HEK293 (cell line): ENCODE results near the gene DDB1.

ENCODE experiments used
- CTCF ChIA-PET: fragments of 350-600 bp; formaldehyde crosslinking; extraction: SDS; loops from one replicate; lab custom pipeline; 2021; ENCODE audit warnings: antibody characterized with exemption; lab: Yijun Ruan, JAX
- POLR2A ChIA-PET: fragments of 300-600 bp; formaldehyde crosslinking; extraction: SDS; loops from one replicate; lab custom pipeline; 2020; ENCODE audit warnings: antibody characterized with exemption, inconsistent platforms; lab: Yijun Ruan, JAX
- H3K27ac ChIP-seq: fragments of 200-500 bp; sonication (Bioruptor generic); 2 replicates; pipeline ENCODE4 v1.5.1; 2014; ENCODE audit warnings: low read depth, low read length, control low read depth, inconsistent platforms; ENCODE audit errors: extremely low read depth
- H3K36me3 ChIP-seq, 2 experiments: fragments of 200-500 bp in 1 of 2; sonication (Bioruptor generic) in 1 of 2; 1 replicate in 1 of 2; 2 replicates in 1 of 2; pipeline ENCODE4 v1.5.1; 2014 to 2017; ENCODE audit warnings: inconsistent platforms in 2 of 2, low read length in 2 of 2; ENCODE audit not compliant: control insufficient read depth in 2 of 2, insufficient read depth in 1 of 2
- H3K4me1 ChIP-seq: fragments of 200-500 bp; sonication (Bioruptor generic); 2 replicates; pipeline ENCODE4 v1.5.1; 2014; ENCODE audit warnings: mild to moderate bottlenecking, low read length, inconsistent platforms; ENCODE audit not compliant: control insufficient read depth, insufficient read depth
- H3K4me3 ChIP-seq: 2 replicates; pipeline ENCODE4 v1.5.1; 2011; ENCODE audit warnings: low read depth, mild to moderate bottlenecking, control low read depth, low read length, moderate library complexity
- H3K9me3 ChIP-seq: fragments of 200-500 bp; sonication (Bioruptor generic); 2 replicates; pipeline ENCODE4 v1.5.1; 2014; ENCODE audit warnings: low read depth, low read length, inconsistent platforms; ENCODE audit not compliant: control insufficient read depth, insufficient read depth
- EGR2 ChIP-seq: fragments of 450-650 bp; formaldehyde crosslinking; IDR thresholded peaks from 2 replicates; pipeline ENCODE4 v1.5.1; 2016; ENCODE audit warnings: low read depth, missing biosample characterization, missing genetic modification characterization
- GLIS2 ChIP-seq: fragments of 450-650 bp; formaldehyde crosslinking; IDR thresholded peaks from 2 replicates; pipeline ENCODE4 v1.5.1; 2016; ENCODE audit warnings: missing biosample characterization, missing genetic modification characterization
- HOXD13 ChIP-seq: sonication (generic); formaldehyde crosslinking; IDR thresholded peaks from 2 replicates; pipeline ENCODE4 v1.8.0; 2022; ENCODE audit warnings: missing genetic modification reagents, borderline replicate concordance
- MZF1 ChIP-seq: fragments of 450-650 bp; formaldehyde crosslinking; IDR thresholded peaks from 2 replicates; pipeline ENCODE4 v1.5.1; 2017; ENCODE audit warnings: missing biosample characterization, missing genetic modification characterization, borderline replicate concordance
- OVOL3 ChIP-seq: fragments of 450-650 bp; formaldehyde crosslinking; IDR thresholded peaks from 2 replicates; pipeline ENCODE4 v1.5.1; 2016; ENCODE audit warnings: missing biosample characterization, missing genetic modification characterization
- RBAK ChIP-seq: fragments of 450-650 bp; formaldehyde crosslinking; IDR thresholded peaks from 2 replicates; pipeline ENCODE4 v1.5.1; 2016; ENCODE audit warnings: missing biosample characterization, missing genetic modification characterization
- SP2 ChIP-seq: fragments of 450-650 bp; formaldehyde crosslinking; IDR thresholded peaks from 2 replicates; pipeline ENCODE4 v1.5.1; 2016; ENCODE audit warnings: missing biosample characterization, missing genetic modification characterization
- TRIM28 ChIP-seq: IDR thresholded peaks from 2 replicates; pipeline ENCODE4 v1.6.1; 2011; ENCODE audit warnings: low read length, control low read depth, borderline replicate concordance
- ZBTB48 ChIP-seq: fragments of 450-650 bp; formaldehyde crosslinking; IDR thresholded peaks from 2 replicates; pipeline ENCODE4 v1.5.1; 2016; ENCODE audit warnings: missing biosample characterization, missing genetic modification characterization
- ZFHX2 ChIP-seq: fragments of 450-650 bp; formaldehyde crosslinking; conservative IDR thresholded peaks from 2 replicates; pipeline ENCODE4 v1.5.1; 2016; ENCODE audit warnings: missing biosample characterization, missing genetic modification characterization
- ZFP41 ChIP-seq: fragments of 450-650 bp; formaldehyde crosslinking; IDR thresholded peaks from 2 replicates; pipeline ENCODE4 v1.5.1; 2016; ENCODE audit warnings: missing biosample characterization, missing genetic modification characterization, borderline replicate concordance
- ZFP69B ChIP-seq: fragments of 450-650 bp; formaldehyde crosslinking; IDR thresholded peaks from 2 replicates; pipeline ENCODE4 v1.5.1; 2016; ENCODE audit warnings: missing biosample characterization, missing genetic modification characterization
- ZNF146 ChIP-seq: fragments of 450-650 bp; formaldehyde crosslinking; IDR thresholded peaks from 2 replicates; pipeline ENCODE4 v1.5.1; 2016; ENCODE audit warnings: missing biosample characterization, missing genetic modification characterization
- ZNF211 ChIP-seq: fragments of 450-650 bp; formaldehyde crosslinking; IDR thresholded peaks from 2 replicates; pipeline ENCODE4 v1.5.1; 2016; ENCODE audit warnings: low read depth, missing biosample characterization, missing genetic modification characterization
- ZNF248 ChIP-seq: fragments of 450-650 bp; formaldehyde crosslinking; IDR thresholded peaks from 2 replicates; pipeline ENCODE4 v1.5.1; 2017; ENCODE audit warnings: missing biosample characterization, missing genetic modification characterization
- ZNF292 ChIP-seq: fragments of 450-650 bp; formaldehyde crosslinking; IDR thresholded peaks from 2 replicates; pipeline ENCODE4 v1.5.1; 2016; ENCODE audit warnings: low read depth, missing biosample characterization, missing genetic modification characterization, borderline replicate concordance
- ZNF335 ChIP-seq: fragments of 450-650 bp; formaldehyde crosslinking; conservative IDR thresholded peaks from 2 replicates; pipeline ENCODE4 v1.5.1; 2016; ENCODE audit warnings: missing biosample characterization, missing genetic modification characterization
- ZNF341 ChIP-seq: fragments of 450-650 bp; formaldehyde crosslinking; IDR thresholded peaks from 2 replicates; pipeline ENCODE4; 2016; ENCODE audit warnings: low read depth, missing biosample characterization, missing genetic modification characterization
- ZNF426 ChIP-seq: fragments of 450-650 bp; formaldehyde crosslinking; IDR thresholded peaks from 2 replicates; pipeline ENCODE4 v1.5.1; 2017; ENCODE audit warnings: missing biosample characterization, missing genetic modification characterization, mild to moderate bottlenecking, inconsistent platforms, moderate library complexity
- ZNF433 ChIP-seq: fragments of 450-650 bp; formaldehyde crosslinking; IDR thresholded peaks from 2 replicates; pipeline ENCODE4 v1.5.1; 2016; ENCODE audit warnings: missing biosample characterization, missing genetic modification characterization, low read depth
- ZNF501 ChIP-seq: fragments of 450-650 bp; formaldehyde crosslinking; IDR thresholded peaks from 2 replicates; pipeline ENCODE4 v1.5.1; 2016; ENCODE audit warnings: missing biosample characterization, missing genetic modification characterization
- ZNF777 ChIP-seq: fragments of 450-650 bp; formaldehyde crosslinking; IDR thresholded peaks from 2 replicates; pipeline ENCODE4 v1.5.1; 2017; ENCODE audit warnings: missing biosample characterization, missing genetic modification characterization, borderline replicate concordance
- ZNF830 ChIP-seq: fragments of 450-650 bp; IDR thresholded peaks from 2 replicates; pipeline ENCODE4 v1.5.0; 2018; ENCODE audit warnings: missing biosample characterization, missing genetic modification characterization, low read depth, mild to moderate bottlenecking, moderate library complexity
- TF ChIP-seq, protein P1 (sequence below): fragments of 450-650 bp; formaldehyde crosslinking; IDR thresholded peaks from 2 replicates; pipeline ENCODE4 v1.5.1; 2017; ENCODE audit warnings: missing biosample characterization, missing genetic modification characterization
- TF ChIP-seq, protein P2 (sequence below): fragments of 450-650 bp; formaldehyde crosslinking; IDR thresholded peaks from 2 replicates; pipeline ENCODE4 v1.5.1; 2017; ENCODE audit warnings: missing biosample characterization, missing genetic modification characterization
- TF ChIP-seq, protein P3 (sequence below): fragments of 450-650 bp; formaldehyde crosslinking; IDR thresholded peaks from 2 replicates; pipeline ENCODE4 v1.5.1; 2016; ENCODE audit warnings: missing biosample characterization, missing genetic modification characterization
- TF ChIP-seq, protein P4 (sequence below): fragments of 450-650 bp; formaldehyde crosslinking; IDR thresholded peaks from 2 replicates; pipeline ENCODE4 v1.5.1; 2016; ENCODE audit warnings: missing biosample characterization, missing genetic modification characterization

Gene DDB1

DNA sequence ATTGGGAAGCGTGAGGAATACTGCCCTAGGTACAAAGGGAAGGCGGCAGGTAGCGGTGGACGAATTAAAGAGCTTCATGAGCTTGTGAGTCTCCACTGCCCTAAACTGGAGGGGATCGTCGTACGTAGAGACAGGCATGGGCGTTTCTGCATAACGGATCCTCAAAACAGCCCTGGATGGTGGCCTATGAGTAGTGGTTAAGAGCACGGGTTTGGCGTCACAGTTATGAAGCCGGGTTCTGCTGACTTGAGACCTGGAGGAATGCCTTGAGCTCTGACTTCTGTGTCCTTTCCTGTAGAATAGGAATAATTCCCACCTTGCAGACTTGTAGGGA is 29.6 kb upstream of the DDB1 start:
- no peaks in the 10 kb centered on the region for H3K9me3 ChIP-seq
- CTCF ChIA-PET = interaction anchor here (0.5 to 9.6 kb wide), 7 partner anchors 8 to 531 kb away, joined by 3 to 69 read pairs (median 4); no protein-coding TSS in a partner anchor
- H3K36me3 ChIP-seq = peaks cover 13 to 39% of the 10 kb centered on the region in 2 experiments
- H3K4me1 ChIP-seq = peaks cover 2% of the 10 kb centered on the region; the same call in 1 of the 2 replicates
- H3K4me3 ChIP-seq = peak overlapping the region; percentile 65
- POLR2A ChIA-PET = interaction anchor here (0.9 to 4.6 kb wide), 21 partner anchors 8 to 449 kb away, joined by 3 to 56 read pairs (median 5); partner anchors contain the start of genes CPSF7, DDB1, SDHAF2 and TKFC
- H3K27ac ChIP-seq = peak overlapping the region; percentile 94; the same call in 1 of the 2 replicates
- TF ChIP-seq ZNF292 (tag by site-specific recombination) = no peak
- no peak for TF ChIP-seq ZFP41 (tag by site-specific recombination)
- no peak for TF ChIP-seq ZNF433 (tag by site-specific recombination)
- no peak for TF ChIP-seq ZNF830 (tag by site-specific recombination)
- no peak for TF ChIP-seq ZNF248 (tag by site-specific recombination)
- TF ChIP-seq ZNF426 (tag by site-specific recombination) = no peak
- no peak for TF ChIP-seq ZNF146 (tag by site-specific recombination)
- TF ChIP-seq, protein P1, sequence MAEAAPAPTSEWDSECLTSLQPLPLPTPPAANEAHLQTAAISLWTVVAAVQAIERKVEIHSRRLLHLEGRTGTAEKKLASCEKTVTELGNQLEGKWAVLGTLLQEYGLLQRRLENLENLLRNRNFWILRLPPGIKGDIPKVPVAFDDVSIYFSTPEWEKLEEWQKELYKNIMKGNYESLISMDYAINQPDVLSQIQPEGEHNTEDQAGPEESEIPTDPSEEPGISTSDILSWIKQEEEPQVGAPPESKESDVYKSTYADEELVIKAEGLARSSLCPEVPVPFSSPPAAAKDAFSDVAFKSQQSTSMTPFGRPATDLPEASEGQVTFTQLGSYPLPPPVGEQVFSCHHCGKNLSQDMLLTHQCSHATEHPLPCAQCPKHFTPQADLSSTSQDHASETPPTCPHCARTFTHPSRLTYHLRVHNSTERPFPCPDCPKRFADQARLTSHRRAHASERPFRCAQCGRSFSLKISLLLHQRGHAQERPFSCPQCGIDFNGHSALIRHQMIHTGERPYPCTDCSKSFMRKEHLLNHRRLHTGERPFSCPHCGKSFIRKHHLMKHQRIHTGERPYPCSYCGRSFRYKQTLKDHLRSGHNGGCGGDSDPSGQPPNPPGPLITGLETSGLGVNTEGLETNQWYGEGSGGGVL (tag by site-specific recombination) = no peak
- TF ChIP-seq HOXD13 = no peak
- TF ChIP-seq ZNF211 = no peak
- TF ChIP-seq, protein P2, sequence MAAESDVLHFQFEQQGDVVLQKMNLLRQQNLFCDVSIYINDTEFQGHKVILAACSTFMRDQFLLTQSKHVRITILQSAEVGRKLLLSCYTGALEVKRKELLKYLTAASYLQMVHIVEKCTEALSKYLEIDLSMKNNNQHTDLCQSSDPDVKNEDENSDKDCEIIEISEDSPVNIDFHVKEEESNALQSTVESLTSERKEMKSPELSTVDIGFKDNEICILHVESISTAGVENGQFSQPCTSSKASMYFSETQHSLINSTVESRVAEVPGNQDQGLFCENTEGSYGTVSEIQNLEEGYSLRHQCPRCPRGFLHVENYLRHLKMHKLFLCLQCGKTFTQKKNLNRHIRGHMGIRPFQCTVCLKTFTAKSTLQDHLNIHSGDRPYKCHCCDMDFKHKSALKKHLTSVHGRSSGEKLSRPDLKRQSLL = no peak

DNA sequence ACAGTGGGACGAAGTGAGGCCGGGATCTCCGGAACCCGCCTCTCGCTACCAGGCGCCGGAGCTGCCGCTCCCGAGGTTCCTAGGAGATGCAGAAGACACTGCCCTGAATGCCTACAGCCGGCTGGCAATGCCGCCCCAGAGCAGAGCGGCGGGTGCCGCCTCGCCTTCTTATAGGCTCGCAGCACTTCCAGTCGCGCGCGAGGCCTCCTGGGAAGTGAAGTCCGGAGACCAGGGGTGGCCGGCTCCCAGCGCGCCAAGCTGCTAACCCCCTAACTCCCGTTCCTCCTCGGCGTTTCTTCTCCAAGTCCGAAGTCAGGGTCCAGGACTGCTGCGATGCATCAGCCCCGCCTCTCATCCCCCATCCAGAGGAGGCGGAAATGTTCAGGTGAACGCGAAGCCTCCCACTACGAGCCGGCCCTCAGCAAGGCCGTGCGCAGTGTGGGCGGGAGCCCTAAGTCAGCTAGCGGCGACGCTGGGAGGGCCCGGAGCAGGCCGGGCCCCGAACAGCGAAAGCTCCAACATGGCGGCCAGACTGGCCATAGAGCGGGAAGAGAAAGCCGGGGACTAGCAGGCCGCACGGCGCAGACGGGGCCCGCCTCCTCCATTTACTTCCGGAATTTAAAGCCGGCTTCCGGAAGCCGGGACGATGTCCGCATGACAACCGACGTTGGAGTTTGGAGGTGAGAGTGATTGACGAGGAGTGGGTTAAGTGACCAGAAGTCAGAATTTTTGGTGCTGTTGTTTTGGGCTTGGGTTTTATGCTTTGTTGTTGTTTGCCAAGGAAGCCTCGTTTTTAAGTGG is 29.0 kb upstream of the DDB1 start, which contains the start of the genes CYB561A3 and TMEM138:
CYB561A3 (minus strand) TSS at position 142 of the 801 bp plus-strand sequence. CDS start 5,169 bp downstream, outside the sequence.
TMEM138 (plus strand) TSS at position 634 of the 801 bp plus-strand sequence. CDS start 2,017 bp downstream, outside the sequence.
- peak within 1 kb of the TSS; percentile 65 for H3K4me3 ChIP-seq
- peak within 1 kb of the TSS; percentile 94 for H3K27ac ChIP-seq
- ChIA-PET CTCF (interaction anchor here (0.5 to 9.6 kb wide), 8 partner anchors 9 to 388 kb away, joined by 3 to 69 read pairs (median 4); no protein-coding TSS in a partner anchor), POLR2A (interaction anchor here (0.6 to 4.6 kb wide), 27 partner anchors 9 to 448 kb away, joined by 3 to 56 read pairs (median 5); partner anchors contain the start of genes CPSF7, DDB1, SDHAF2 and TKFC)
- H3K36me3 ChIP-seq = peaks cover 10 to 33% of the 10 kb centered on the region in 2 experiments; a peak in 2 of 3 replicates
- peaks cover 2% of the 10 kb centered on the region; the same call in 1 of the 2 replicates for H3K4me1 ChIP-seq
- H3K9me3 ChIP-seq = no peaks in the 10 kb centered on the region
- TF ChIP-seq TRIM28 (peak; percentile 94; the same call in 1 of the 2 replicates), ZNF777 (peak; percentile 60; the same call in 1 of the 2 replicates), ZFP69B (tag by site-specific recombination) (peak; percentile 78), OVOL3 (tag by site-specific recombination) (peak; percentile 56), SP2 (peak; percentile 91), RBAK (tag by site-specific recombination) (no peak), ZBTB48 (tag by site-specific recombination) (peak; percentile 95), EGR2 (peak; percentile 83), MZF1 (tag by site-specific recombination) (no peak), GLIS2 (tag by site-specific recombination) (peak; percentile 95), ZNF501 (tag by site-specific recombination) (peak; percentile 90), ZFHX2 (peak; percentile 92), ZNF341 (peak; percentile 46; the same call in 1 of the 2 replicates), ZNF335 (tag by site-specific recombination) (peak; percentile 96)
- TF ChIP-seq, protein P3, sequence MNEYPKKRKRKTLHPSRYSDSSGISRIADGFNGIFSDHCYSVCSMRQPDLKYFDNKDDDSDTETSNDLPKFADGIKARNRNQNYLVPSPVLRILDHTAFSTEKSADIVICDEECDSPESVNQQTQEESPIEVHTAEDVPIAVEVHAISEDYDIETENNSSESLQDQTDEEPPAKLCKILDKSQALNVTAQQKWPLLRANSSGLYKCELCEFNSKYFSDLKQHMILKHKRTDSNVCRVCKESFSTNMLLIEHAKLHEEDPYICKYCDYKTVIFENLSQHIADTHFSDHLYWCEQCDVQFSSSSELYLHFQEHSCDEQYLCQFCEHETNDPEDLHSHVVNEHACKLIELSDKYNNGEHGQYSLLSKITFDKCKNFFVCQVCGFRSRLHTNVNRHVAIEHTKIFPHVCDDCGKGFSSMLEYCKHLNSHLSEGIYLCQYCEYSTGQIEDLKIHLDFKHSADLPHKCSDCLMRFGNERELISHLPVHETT = peak; percentile 61; the same call in 1 of the 2 replicates
- TF ChIP-seq, protein P4, sequence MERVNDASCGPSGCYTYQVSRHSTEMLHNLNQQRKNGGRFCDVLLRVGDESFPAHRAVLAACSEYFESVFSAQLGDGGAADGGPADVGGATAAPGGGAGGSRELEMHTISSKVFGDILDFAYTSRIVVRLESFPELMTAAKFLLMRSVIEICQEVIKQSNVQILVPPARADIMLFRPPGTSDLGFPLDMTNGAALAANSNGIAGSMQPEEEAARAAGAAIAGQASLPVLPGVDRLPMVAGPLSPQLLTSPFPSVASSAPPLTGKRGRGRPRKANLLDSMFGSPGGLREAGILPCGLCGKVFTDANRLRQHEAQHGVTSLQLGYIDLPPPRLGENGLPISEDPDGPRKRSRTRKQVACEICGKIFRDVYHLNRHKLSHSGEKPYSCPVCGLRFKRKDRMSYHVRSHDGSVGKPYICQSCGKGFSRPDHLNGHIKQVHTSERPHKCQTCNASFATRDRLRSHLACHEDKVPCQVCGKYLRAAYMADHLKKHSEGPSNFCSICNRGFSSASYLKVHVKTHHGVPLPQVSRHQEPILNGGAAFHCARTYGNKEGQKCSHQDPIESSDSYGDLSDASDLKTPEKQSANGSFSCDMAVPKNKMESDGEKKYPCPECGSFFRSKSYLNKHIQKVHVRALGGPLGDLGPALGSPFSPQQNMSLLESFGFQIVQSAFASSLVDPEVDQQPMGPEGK = peak; percentile 80
